BE2C (cell line): Measurements from ENCODE around the gene FAM117B.

Source experiments
- DNase-seq: peaks from one replicate; pipeline ENCODE4 v3.0.0-alpha.2; 2020
- H3K27me3 ChIP-seq: fragments of 250-450 bp; sonication (Bioruptor Pico); 2 replicates; pipeline ENCODE4 v1.5.1; 2020; ENCODE audit warnings: mild to moderate bottlenecking
- H3K36me3 ChIP-seq: fragments of 250-450 bp; sonication (Bioruptor Pico); 2 replicates; pipeline ENCODE4 v1.5.1; 2020; ENCODE audit warnings: mild to moderate bottlenecking
- H3K4me1 ChIP-seq: fragments of 250-450 bp; sonication (Bioruptor Pico); 2 replicates; pipeline ENCODE4 v1.5.1; 2020
- H3K4me3 ChIP-seq: 2 replicates; pipeline ENCODE4 v1.5.1; 2011; ENCODE audit warnings: low read depth, low read length
- H3K9me3 ChIP-seq: fragments of 250-450 bp; sonication (Bioruptor Pico); 2 replicates; pipeline ENCODE4 v1.5.1; 2020
- CTCF ChIP-seq: IDR thresholded peaks from 2 replicates; pipeline ENCODE4 v1.5.1; 2012; ENCODE audit warnings: mild to moderate bottlenecking, low read depth, low read length

The FAM117B gene

GRCh38 chr2:202813387-202813786 lies 178.6 kb downstream of the FAM117B start:
- DNase-seq = no peak
- H3K27me3 ChIP-seq = no peaks in the 10 kb centered on the region
- no peaks in the 10 kb centered on the region for H3K36me3 ChIP-seq
- no peaks in the 10 kb centered on the region for H3K9me3 ChIP-seq
- TF ChIP-seq CTCF = no peak
- H3K4me1 ChIP-seq = no peaks in the 10 kb centered on the region
- no peak overlapping the region for H3K4me3 ChIP-seq

- no peak overlapping the region for H3K4me3 ChIP-seq
- DNase-seq = no peak
- H3K9me3 ChIP-seq = no peaks in the 10 kb centered on the region
- 0 out of 2 replicates have a peak, but pooled peaks cover 2% of the 10 kb centered on the region for H3K4me1 ChIP-seq
- H3K27me3 ChIP-seq = no peaks in the 10 kb centered on the region
- TF ChIP-seq CTCF = no peak
- H3K36me3 ChIP-seq = no peaks in the 10 kb centered on the region
Measured at GRCh38 chr2:202814226-202814625, 179.5 kb downstream of the FAM117B start.

GRCh38 chr2:202815548-202816360 lies 181.0 kb downstream of the FAM117B start:
- Histone ChIP-seq H3K4me1 (0 out of 2 replicates have a peak, but pooled peaks cover 2% of the 10 kb centered on the region), H3K27me3 (no peaks in the 10 kb centered on the region), H3K9me3 (no peaks in the 10 kb centered on the region), H3K4me3 (no peak overlapping the region), H3K36me3 (no peaks in the 10 kb centered on the region)
- DNase-seq = no peak
- no peak for TF ChIP-seq CTCF

GRCh38 chr2:202817771-202818170 lies 183.0 kb downstream of the FAM117B start:
- Histone ChIP-seq H3K9me3 (no peaks in the 10 kb centered on the region), H3K4me3 (no peak overlapping the region), H3K36me3 (no peaks in the 10 kb centered on the region), H3K27me3 (no peaks in the 10 kb centered on the region), H3K4me1 (0 out of 2 replicates have a peak, but pooled peaks cover 2% of the 10 kb centered on the region)
- no peak for DNase-seq
- no peak for TF ChIP-seq CTCF

GRCh38 chr2:202818321-202818720 lies 183.6 kb downstream of the FAM117B start:
- Histone ChIP-seq H3K27me3 (no peaks in the 10 kb centered on the region), H3K36me3 (no peaks in the 10 kb centered on the region), H3K9me3 (no peaks in the 10 kb centered on the region), H3K4me3 (no peak overlapping the region), H3K4me1 (0 out of 2 replicates have a peak, but pooled peaks cover 2% of the 10 kb centered on the region)
- TF ChIP-seq CTCF = no peak
- DNase-seq = no peak
